CD4-positive, alpha-beta T cell treated with Interleukin-15 for 1 hour (primary cell): ENCODE results near the gene CCT7.
"Not testable (repeated sequence)": the region's sequence is repeated elsewhere in the genome, so short reads cannot be mapped to it uniquely, and the experiment has no call there.

Experiments
- DNase-seq: peaks from one replicate; pipeline ENCODE4 v3.0.0-alpha.2; 2020

CCT7 gene

GRCh38 chr2:73255907-73256617 is 22.0 kb downstream of the CCT7 start:
- DNase-seq, result no peak

- no peak for DNase-seq
Observed at GRCh38 chr2:73256618-73256922, 22.5 kb downstream of the CCT7 start.

DNA sequence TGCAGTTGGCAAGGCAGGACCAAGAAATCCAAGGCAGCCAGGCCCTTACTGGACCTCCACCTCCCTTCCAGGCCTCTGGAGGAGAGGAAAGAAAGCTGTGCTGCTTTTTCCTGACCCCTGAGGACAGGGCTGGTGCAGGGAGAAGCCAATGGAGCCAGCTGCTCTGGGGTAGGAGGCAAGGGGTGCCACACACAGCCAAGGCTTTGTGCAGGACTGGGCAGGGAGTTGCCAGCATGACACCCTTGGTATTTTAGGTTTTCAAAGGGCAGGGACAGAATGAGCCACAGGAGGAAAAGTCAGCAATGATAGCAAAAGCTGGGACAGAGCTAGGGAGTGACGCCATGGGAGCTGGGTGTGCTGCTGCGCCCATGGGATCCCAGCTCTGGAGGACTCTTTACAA is 22.9 kb downstream of the CCT7 start:
- DNase-seq, result no peak

DNA sequence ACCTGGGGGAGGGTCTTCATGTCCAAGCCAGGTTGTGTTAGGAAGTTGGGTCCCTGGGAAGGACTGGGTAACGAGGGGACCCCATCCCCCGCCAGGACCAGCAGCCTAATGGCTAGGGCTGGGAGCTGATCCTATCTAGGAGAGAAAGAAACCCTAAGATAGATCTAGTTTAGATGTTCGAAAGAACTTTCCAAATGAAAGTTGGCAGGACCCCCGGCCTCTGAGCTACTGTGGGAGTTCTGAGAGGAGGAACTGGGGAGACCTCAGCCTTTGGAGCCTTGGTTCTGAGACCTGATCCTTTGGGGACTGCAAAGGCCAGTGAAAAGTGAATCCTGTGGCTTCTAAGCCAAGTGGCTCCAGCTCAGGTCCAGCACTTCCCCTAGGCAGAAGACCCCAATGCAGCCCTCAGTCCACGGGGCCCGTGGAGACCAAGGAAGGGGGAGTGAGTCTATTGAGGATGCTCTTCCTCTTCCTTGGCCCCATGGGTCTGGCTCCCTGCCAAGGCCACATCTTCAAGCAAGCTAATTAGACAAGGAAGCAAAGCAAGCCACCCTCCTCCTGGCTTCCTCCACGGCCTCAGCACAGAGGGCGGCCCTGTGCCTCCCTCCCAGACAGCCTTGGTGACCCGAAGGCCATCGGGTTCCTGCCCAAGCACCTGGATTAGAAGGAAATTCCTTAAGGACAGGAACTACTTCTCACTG is 23.5 kb downstream of the CCT7 start:
- peak; percentile 31 for DNase-seq

DNA sequence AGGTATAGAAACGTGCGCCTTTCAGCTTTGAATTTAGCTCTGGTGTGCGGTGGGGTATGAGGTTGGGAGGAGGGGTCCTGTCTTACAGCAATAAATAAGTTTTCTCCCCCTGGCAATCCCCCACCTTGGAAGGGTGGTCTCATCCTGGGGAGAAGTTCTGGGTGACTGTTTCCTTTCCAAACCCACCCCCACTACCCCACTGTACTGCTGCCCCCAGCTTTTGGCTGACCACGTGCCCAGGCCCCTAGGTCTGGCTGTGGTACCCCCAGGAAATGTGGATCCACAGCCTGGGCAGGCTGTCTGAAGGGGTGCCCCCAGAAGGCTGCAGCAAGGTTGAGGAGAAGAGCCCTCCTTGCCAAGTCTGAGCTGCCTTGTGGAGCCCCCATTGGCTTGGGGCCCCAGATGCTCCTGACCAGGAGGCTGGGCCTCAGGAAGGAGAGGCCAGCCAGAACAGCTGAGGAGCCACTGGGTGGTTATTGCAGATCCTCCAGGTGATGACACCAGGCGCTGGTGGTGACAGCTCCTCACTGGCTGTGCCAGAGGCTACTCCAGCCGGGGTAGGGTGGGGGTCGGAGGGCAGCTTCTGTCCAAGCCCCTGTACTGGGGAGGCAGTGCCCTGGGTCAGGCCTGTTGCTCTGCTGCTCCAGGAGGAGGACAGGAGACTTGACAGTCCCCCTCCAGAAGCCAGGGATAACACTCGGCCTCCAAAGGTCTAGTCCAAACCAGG is 24.2 kb downstream of the CCT7 start:
- no peak for DNase-seq

GRCh38 chr2:73258913-73259215 is 24.8 kb downstream of the CCT7 start:
- no peak for DNase-seq

- no peak for DNase-seq
Observed at GRCh38 chr2:73259276-73259675, 25.2 kb downstream of the CCT7 start.

DNA sequence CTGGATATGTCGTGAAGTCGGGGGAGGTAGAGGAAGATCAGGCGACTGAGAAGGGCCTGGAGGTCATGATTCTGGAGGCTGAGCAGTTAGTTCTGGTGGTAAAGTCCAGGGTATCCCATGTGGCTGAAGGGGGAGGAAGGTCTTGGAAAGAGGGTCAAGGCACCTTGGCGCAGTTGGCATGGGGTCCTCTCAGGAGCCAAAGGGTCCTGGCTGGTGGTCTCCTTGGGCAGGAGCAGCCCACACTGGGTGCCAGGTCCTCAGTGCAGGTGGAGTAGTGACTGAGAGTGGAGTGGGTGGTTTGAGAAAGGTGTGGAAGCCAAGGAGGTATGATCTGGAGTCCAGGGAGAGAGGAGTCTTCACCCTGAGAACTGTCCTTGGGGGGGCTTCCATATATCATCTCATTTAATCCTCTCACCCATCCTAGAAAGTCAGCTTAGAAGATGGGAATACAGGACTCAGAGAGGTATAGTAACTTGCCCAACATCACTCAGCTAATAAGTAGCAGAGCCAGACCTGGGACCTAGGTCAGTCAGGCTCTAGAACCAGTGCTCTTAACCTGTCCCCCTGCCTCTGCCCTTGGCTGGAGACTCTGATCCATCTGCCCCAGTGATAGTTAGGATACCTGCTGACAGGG is 25.7 kb downstream of the CCT7 start:
- no peak for DNase-seq

- no peak for DNase-seq
Observed at GRCh38 chr2:73260338-73260984, 26.4 kb downstream of the CCT7 start.

DNA sequence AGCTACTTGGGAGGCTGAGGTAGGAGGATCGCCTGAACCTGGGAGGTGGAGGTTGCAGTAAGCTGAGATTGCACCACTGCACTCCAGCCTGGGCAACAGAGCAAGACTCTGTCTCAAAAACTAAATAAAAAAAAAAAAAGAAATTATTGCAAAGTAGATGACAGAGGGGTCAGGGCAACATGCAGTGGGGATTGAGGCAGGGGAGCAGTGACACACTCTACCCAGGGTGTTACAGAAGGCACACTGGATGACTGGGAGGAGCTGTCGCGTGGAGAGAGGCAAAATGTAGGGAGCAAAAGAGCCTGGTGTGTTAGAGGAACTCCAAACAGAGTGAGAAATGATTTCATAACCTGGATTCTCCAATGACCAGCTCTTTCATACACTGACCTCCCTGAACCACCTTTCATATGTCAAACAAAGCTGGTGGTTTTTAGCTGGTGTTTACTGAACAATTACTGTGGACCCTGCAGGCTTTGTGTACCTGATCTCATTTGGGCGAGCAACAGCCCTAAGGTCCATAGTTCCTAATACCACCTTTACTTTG is 28.1 kb downstream of the CCT7 start:
- DNase-seq, result no peak

GRCh38 chr2:73262691-73263429 is 28.8 kb downstream of the CCT7 start:
- not testable (repeated sequence) for DNase-seq

DNA sequence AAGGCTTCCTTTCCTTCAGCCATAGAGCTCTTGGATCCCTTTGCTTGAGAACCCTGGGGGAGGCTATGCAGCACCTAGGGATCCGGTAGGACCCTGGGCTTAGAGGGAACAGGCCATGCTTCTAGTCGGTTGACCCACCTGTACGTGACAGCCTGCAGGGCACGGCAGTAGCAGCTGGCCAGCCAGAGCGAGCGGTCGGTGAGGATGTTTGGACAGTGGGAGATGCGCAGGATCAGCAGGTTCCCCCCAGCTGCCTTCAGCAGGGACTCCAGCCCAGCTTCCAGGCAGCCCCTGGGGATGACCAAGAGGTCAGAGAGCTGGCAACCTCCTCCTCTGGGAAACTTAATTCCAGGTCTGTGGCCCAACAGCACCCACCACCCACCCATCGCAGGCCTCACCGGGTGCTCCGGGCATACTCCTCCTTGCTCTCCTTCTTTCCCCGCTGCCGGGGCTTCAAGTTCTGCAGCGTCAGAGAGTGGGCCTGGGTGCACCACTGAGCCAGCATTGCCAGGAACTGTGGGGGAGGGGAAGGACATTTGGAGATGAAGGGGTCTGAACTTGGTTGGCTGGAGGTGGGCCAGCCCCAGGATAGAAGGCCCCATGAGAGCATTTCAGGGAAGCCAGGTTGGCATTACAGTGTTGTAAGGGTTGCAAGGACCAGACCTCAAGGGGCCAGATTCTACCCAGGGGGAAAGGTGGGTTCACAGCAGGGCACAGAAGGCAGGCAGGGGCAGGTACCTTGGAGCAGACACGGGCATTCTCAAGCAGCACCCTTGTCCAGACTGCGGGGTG is 29.6 kb downstream of the CCT7 start:
- no peak for DNase-seq

GRCh38 chr2:73264332-73264606 is 30.2 kb downstream of the CCT7 start:
- no peak for DNase-seq

DNA sequence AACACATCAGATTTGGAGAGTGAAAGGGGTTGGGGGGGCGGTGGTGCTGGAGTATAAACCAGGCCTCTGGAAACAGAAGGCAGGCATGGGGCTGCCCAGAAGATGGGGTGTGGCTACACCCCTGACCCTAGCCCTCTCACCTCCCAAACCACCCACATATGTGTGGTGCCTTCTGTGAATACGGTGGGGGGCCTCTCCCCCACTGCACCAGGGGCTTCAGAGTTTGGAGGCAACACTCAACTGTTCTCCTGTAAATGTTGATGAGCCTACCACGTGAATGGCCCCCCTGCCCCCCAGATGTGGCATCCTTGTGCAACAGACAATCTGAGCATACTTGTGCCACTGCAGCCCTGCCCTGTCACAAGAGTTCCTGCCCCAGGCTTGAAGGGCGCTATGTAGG is 30.7 kb downstream of the CCT7 start:
- no peak for DNase-seq

DNA sequence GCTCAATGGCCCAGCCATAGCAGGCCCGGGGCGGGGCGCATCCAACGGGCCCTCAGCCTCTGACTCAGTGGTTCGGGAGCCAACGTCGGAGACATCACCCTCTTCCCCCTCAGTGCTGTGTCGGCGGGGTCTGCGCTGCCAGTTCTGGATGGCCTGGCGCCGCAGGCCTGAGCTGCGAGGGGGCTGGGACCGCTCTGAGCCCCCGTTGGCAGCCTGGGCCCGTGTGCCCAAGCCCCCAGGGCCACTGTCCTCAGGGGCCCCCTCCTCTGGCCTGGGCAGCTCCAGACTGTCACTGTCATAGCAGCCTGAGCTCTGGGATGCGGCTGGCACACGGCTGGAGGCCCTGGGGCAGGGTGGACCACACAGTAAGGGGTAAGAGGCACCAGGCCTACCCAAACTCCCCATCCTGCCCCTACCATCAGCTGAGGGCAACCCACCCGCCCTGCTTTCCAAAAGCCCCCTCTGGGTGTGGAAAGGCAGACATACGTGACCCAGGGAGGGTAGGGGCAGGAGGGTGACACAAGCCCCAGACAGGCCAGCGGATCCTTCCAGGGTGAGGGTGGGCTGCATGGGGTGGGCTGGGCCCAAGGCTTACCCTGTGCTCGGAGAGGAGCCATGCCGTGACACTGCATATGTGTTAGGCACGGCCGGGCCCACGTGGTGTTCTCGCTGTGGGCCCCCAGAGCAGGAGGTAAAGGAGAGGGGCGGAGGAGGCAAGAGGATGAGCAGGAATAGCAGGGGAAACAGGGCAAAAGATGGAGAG is 31.4 kb downstream of the CCT7 start:
- DNase-seq, result no peak

GRCh38 chr2:73266061-73266901 is 32.2 kb downstream of the CCT7 start:
- no peak for DNase-seq

DNA sequence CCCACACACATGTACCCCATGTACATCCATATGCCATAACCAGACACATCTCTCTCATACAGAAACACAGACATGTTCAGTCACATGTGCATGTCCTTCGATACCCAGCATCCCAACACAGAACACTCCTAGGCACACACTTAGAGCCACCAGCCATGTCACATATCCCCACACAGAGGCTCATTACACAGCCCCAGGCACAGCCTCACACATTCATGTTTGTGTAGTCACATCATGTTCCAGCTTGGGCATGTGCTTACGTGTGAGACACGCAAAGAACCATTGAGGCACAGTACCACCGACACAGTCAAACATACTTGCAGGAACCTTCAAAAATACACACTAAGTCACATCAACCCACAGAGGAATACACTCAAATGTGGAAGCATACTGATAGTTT is 32.9 kb downstream of the CCT7 start:
- DNase-seq, result no peak

GRCh38 chr2:73268366-73268829 is 34.3 kb downstream of the CCT7 start:
- DNase-seq, result no peak

- peak; percentile 85 for DNase-seq
Observed at GRCh38 chr2:73268830-73269685, 35.0 kb downstream of the CCT7 start.
